GM18868 (cell line): ENCODE measurements around the gene ALG14.
"Not testable (repeated sequence)": the region's sequence is repeated elsewhere in the genome, so short reads cannot be mapped to it uniquely, and the experiment has no call there.

ENCODE experiments used
- ATAC-seq: cut with Tn5 transposase; IDR thresholded peaks from one replicate; pipeline ENCODE4 v1.9.1; 2021; ENCODE audit warnings: mild to moderate bottlenecking, moderate library complexity; ENCODE audit not compliant: unreplicated experiment

Gene ALG14

GRCh38 chr1:95089650-95090287 lies 17.0 kb upstream of the ALG14 start:
- ATAC-seq: no peak

DNA sequence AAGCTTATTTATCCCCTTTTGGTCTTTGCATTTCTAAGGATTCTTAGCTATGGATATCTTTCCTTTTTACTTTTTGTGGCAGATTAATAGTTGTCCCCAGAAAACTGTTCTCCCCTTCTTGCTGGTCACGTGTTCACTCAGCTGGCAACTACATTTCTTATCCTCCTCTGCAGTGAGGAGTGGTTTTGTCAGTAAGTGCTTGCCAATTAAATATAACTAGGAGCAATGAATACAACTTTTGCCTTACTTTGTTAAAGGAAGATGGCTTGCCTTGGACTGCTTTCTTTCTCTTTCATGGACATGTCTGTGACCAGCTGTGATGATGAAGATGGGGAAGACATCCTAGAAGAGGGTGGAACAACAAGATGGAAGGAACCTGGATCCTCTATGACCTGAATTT lies 15.6 kb upstream of the ALG14 start:
- no peak for ATAC-seq

DNA sequence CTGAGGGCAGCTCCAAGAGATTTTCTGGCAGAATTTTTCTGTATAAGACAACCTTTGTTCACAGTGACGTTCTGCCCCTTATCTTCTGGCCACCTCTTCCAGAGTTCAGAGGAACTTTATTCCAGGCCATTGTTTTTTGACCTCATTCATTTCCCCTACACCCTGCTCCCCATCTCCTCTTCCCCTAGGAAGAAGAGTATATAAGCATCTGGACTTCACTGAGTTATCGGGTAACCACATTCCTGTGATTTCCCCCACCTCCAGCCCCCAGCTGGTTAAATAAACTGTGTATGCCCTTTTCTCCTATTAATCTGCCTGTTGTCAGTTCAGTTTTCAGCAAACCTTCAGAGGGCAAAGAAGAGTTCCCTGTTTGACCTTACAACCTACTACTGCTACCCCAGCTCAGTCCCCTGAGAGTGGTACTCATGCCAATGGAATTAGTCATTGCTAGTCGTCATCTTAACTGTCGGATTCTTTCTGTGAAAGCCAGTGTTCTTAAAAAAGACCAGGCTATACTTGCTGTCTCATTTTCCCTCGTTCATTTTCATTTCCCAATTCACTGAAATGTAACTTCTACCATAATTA lies 14.3 kb upstream of the ALG14 start:
- ATAC-seq: peak; percentile 55

DNA sequence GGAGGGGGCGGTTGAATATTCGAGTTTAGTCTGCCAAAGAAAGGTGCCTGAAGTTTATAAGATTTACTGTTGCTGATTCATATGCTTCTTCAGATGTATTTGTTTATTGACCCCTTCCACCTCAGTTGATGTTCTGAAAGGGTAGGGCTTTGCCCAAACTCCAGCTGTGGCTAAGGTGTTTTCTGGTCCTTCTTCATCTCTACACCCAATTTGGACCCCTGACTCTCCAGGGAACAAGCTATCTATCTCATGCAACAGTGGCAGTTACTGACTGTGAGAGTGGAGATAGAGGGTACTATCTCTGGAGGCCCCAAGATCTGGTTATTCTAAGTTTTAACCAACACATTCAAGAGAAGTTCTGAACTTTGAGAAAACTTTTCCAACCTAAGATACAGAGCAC lies 12.6 kb upstream of the ALG14 start:
- ATAC-seq: no peak

DNA sequence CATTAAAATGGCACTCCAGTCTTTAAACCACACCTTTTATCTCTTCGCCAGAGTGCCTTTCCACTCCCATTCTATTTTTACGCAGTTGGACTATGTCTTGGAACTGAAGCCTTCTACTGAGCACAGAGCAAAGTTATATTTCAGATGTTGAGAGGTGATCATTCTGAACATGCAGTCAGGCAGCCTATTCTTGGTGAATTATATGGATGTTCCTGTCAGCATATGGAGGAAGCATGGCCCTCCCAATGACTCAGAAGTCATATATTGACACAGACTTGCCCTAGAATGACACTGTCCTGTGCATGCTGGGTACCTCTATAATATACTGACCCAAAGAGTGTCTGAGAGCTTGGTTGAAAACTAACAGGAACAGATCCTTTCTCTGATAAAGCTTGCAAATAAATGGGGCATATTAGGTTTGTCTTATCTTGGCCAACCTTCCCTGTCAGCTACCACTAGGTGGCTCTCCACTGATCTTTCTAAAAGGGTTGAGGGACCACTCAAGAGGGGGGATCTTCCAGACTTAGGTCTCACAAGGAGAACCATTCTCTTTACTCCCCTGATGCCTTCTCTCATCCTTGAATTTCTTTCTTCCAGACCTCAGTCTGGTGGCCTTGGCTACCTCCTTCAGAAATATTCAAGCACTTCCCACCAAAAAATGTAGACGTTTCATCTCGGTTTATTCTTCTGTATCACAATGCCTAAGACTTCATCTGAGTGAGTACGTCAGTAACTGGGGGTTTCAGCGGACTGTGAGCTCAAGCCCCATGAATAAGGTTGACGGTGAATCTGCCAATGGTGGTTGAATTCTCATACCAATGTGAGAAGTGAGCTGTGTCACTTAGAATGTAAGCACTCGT lies 11.8 kb upstream of the ALG14 start:
- ATAC-seq: peak; percentile 79

DNA sequence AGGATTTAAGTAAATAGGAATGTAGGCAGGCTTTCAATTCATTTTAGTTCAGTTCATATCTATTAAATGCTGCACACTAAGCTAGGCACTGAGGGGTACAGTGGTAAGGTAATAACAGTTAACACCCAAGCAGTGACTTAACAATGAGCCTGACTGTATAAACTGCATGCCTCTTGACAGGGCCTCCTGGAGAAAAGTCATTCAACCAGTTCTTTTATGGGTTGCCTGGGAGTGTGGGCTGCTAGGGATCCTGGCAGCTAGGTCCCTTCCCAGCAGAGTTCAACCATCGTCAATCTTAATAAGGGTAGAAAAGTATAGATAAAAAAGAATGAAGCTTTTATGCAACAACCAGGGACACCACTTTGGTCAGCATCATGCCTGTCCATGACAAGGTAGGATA lies 8.1 kb upstream of the ALG14 start:
- no peak for ATAC-seq

DNA sequence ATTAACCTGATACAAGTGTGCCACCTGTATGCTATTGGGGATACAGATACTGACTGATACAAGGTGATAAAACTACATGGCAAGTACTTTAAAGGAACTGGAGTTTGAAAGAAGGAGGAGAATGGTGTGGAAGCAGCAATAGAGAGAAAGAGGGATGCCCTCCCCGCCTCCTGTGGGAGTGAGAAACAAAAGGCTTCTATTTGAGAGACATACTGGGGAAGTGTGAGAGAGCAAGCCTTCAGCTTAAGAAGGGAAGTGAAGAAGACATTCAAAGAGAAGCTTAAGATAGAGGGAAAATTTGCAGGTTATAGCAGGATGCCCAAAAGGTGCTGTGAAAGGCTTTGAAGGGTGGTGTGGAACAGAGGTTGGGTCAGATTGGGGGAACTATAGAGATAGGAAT lies 7.7 kb upstream of the ALG14 start:
- no peak for ATAC-seq

GRCh38 chr1:95076034-95076433 lies 3.3 kb upstream of the ALG14 start:
- no peak for ATAC-seq

DNA sequence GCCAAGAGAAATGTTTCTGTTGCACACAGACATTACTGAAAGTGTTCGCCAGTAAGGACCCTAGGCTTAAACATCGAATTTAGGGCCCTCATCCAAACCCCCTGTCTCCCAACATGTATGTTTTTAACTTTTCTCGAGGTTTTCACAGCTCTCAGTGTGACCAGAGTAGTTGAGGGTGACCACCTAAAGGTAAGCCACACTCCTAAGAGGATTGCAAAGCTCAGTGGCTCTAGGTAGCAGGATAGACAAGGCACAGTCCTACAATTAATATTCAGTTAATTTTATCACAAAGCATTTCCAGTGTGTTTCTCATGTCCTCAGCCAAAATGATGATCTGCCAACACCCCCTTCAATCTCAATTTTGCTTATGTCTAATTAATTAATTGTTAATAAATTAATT lies 695 bp upstream of the ALG14 start:
- ATAC-seq: peak; percentile 1

GRCh38 chr1:95072117-95072516 lies 634 bp downstream of the ALG14 start:
- ATAC-seq: no peak

DNA sequence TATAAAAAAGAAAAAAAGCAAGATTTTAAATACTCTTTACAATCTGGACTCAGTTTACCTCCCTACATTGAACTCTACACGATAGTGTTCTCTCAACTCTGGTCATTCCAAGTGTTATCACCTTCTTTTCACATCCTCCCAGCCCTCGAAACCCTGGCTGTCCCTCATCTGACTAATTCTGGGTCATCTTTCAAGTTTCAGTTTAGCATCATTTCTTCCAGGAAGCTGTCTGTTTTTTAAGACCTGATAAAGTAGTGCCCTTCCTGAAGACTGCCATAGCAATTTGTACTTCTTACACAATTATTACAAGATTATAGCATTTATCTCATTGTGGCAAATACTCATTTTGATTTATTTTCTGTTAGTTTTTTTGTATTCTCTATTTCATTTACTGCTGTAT lies 1.2 kb downstream of the ALG14 start:
- ATAC-seq: no peak

DNA sequence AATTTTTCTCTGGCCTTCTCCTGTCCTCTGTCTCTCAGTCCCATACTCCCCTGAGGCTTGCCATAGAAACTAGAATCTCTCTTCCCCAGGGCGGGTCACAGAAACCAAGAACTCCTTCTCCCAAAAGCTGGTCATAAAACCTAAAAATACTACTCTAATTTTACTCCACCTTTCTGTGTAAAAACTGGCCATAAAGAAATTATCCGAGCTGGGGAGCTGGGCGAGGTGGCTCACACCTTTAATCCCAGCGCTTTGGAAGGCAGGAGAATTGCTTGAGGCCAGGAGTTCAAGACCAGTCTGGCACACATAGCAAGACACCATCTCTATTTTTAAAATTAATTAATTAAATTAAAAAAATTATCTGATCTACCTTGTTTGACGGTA lies 3.0 kb downstream of the ALG14 start:
- ATAC-seq: no peak

GRCh38 chr1:95068956-95069709 lies 3.6 kb downstream of the ALG14 start:
- no peak for ATAC-seq

- no peak for ATAC-seq
Observed at GRCh38 chr1:95067568-95067967, 5.2 kb downstream of the ALG14 start.

- ATAC-seq: no peak
Observed at GRCh38 chr1:95067062-95067461, 5.7 kb downstream of the ALG14 start.

DNA sequence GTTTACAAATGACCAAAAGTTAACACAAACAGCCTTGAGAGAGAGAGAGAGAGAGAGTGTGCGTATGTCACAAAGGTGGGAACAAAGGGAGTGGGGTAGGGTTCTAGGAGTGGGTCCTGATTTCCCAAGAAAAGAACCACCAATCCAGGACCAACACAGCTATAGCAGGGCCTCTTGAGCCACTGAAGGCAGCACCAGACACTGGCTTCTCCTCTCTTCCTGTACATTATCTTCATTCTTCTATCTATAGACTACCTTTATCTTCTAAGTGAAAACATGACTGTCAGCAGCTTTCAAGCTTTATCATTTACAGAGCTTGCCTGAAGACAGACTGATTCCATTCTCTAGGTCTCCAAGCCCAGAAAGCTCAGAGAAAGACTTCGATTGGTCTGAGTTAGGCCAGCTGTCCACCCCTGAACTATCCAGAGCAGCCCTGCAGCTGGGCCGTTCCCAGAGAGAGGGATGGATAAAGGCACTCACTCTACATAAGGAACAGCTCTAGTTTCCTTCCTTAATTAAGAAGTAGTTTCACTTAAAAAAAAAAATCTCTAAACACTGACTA lies 11.2 kb downstream of the ALG14 start:
- ATAC-seq: no peak

DNA sequence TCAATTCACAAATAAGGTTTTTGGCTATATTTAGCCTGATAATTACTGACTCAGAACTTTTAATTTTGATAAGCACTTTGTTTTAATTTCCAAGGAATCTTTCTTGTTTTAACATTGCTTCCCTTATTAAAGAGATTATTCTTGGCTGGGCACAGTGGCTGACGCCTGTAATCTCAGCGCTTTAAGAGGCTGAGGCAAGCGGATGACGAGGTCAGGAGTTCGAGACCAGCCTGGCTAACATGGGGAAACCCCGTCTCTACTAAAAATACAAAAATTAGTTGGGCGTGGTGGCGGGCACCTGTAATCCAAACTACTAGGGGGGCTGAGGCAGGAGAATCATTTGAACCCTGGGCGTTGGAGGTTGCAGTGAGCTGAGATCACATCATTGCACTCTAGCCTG lies 13.8 kb downstream of the ALG14 start:
- ATAC-seq: no peak

DNA sequence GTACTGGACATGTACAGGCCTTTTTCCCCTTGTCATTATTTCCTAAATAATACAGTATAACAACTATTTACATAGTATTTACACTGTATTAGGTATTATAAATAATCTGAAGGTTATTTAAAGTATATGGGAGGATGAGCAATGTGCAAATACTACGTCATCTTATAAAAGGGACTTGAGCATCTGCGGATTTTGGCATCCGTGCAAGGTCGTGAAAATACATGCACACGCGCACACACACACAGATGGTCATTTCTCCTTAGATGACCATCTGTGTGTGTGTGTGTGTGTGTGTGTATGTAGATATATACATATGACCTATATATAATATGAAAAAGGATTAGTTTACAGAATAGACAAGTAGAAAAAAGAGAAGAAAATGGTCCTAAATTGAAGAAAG lies 15.4 kb downstream of the ALG14 start:
- ATAC-seq: no peak

- ATAC-seq: no peak
Observed at GRCh38 chr1:95049935-95050334, 22.8 kb downstream of the ALG14 start.

GRCh38 chr1:95048317-95048716 lies 24.4 kb downstream of the ALG14 start:
- ATAC-seq: no peak

DNA sequence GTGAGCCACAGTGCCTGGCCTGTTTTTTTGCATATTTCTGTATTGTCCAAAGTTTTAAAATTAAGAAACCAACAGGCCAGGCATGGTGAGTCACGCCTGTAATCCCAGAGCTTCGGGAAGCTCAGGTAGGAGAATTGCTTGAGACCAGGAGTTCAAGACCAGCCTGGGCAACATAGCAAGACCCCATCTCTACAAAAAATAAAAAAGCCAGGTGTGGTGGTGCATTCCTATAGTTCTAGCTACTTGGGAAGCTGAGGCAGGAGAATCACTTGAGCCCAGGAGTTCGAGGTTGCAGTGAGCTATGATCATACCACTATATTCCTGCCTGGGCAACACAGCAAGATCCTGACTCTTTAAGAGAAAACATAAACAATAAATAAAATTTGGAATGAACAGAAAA lies 25.1 kb downstream of the ALG14 start:
- ATAC-seq: not testable (repeated sequence)
